Stimulated activated CD4-positive, alpha-beta T cell treated with anti-CD3 and anti-CD28 coated beads, Interleukin-1b, Interleukin-23, amount 100 ng/mL, for 24 hours (primary cell): Measurements from ENCODE around the gene SUMO4.

Experiments used
- DNase-seq, 4 experiments: peaks; one replicate each; pipeline ENCODE4 v3.0.0-alpha.2; 2020; ENCODE audit warnings: low read depth in 4 of 4, low spot score in 1 of 4

Gene SUMO4

DNA sequence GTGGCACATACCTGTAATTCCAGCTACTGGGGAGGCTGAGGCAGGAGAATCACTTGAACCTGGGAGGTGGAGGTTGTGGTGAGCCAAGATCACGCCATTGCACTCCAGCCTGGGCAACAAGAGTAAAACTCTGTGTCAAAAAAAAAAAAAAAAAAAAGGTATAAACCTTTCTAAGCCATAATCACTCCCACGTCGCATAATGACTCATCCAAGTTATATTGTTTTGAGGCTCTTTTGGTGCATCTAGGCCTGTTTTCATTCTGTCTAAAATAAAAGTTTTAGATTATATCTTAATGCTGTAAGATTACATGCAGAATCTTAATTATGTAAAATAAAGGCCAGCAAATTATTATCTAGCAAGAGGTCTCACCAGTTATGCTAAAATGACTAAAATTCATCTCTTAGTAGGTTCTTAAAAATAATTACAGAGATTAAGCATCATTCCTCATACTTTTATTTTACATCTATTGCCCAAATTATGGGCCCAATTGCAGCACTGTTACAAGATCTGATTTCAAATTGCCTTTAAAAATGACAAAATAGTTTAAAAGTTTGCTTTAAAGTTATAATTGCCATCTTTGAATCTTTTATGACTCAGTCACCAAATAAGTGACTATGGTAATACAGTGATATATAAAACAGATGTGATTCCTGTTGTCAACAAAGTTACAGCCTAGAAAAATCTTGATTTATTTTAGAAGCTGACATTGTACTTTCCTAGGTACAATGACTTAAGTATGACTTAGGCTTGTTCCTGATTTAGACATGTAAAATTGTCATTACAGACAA, 10.4 kb upstream of the SUMO4 start:
- DNase-seq: no peak

DNA sequence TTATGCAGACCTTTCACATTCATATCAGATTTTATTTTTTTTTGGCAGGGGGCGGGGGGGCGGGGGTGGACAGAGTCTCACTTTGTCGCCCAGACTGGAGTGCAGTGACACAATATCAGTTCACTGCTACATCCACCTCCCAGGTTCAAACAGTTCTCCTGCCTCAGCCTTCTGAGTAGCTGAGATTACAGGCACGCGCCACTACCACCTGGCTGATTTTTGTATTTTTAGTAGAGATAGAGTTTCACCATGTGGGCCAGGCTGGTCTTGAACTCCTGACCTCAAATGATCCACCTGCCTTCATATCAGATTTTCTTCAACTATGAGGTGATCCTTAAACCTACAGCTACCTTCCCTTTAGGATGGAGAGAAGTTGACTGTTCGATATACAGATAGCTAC, 8.0 kb upstream of the SUMO4 start:
- DNase-seq: no peak

DNA sequence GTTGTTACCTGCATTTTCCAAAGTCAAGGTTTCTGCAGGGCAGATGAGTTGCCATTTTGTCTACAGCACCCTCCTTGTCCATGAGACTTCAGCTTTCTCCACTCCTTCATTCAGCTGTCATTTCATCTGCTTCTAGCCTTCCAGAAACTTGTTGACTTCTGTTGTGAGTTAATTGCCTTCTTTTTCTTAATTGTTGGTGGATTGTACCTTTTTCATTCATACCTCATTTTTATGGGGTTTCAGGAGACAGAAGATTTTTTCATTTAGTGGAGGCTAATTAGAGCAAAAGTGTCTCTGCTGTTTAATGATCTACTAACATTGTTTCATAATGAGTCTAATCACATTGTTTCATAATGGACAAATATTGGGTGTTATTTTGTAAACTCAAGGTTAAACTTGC, 7.5 kb upstream of the SUMO4 start:
- DNase-seq: no peak

DNA sequence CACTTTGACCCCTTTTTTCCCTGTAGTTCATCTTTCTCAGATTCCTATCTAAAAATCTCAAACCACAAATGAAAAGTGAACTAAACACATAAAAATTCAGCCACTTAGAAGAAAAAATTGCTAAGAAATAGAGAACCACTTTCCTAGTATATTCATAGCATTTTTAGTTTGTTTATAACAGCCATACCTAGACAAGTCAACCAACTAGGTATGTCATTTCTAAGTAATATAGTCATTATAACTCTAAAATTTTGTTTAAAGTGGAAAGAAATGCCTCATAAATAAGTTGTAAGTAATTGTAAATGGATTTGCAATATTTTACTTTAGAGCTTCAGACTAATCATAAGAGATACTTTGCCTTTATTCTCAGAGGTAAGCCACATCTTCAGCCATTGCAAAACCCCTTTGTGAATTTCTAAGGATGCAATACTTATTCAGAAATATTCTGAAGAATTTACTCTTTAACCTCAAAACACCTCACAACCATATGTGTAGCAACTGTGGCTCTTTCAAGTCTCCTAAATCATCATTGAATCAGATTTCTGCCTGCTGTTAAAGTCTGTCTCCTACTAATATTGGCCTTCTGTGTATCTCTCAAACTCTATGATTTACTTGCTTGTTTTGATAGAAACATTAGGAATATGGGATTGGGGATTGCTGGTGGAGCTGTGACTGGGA, 6.9 kb upstream of the SUMO4 start:
- no peak for DNase-seq

DNA sequence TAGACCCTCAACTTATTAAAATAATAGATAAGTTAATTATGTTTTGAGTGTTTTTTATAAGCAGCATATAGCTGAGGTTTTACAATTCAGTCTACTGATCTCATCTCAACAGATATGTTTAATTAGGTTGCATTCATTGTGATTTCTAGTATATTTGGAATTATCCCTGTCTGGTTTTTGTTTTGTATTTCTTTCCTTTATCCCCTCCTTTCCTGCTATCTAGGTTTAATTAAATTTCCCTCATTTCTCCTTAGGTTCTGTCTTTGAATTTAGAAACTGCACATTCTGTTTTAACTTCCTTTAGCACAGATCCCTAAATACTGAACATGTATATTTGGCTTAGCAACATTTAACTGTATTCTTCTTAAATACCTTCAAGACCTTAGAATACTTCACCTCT, 4.9 kb upstream of the SUMO4 start:
- DNase-seq: no peak

DNA sequence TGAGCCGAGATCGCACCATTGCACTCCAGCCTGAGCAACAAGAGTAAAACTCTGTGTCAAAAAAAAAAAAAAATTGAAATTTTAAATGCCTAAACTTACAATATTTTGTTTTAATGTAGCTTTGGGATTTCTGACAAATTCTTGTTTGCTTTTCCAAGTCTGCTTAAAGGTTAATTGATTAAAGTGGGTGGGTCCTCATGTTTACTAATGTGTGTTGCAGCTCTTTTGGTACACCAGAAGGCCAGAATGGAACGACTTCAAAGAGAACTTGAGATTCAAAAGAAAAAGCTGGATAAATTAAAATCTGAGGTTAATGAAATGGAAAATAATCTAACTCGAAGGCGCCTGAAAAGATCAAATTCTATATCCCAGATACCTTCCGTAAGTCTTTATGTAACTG, 2.7 kb upstream of the SUMO4 start:
- no peak for DNase-seq

DNA sequence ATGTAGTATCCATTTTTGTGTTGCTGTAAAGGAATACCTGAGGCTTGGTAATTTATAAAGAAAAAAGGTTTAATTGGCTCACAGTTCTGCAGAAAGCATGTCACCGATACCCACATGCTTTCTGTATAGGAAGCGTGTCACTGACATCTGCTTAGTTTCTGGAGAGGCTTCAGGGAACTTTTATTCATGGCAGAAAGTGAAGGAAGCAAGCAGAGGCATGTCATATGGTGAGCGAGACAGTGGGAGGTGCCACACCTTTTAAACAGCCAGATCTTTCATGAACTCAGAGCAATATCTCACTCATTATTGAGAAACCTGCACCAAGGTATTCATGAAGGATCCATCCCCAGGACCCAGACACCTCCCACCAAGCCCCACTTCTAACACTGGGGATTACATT, 3.5 kb downstream of the SUMO4 start:
- no peak for DNase-seq

DNA sequence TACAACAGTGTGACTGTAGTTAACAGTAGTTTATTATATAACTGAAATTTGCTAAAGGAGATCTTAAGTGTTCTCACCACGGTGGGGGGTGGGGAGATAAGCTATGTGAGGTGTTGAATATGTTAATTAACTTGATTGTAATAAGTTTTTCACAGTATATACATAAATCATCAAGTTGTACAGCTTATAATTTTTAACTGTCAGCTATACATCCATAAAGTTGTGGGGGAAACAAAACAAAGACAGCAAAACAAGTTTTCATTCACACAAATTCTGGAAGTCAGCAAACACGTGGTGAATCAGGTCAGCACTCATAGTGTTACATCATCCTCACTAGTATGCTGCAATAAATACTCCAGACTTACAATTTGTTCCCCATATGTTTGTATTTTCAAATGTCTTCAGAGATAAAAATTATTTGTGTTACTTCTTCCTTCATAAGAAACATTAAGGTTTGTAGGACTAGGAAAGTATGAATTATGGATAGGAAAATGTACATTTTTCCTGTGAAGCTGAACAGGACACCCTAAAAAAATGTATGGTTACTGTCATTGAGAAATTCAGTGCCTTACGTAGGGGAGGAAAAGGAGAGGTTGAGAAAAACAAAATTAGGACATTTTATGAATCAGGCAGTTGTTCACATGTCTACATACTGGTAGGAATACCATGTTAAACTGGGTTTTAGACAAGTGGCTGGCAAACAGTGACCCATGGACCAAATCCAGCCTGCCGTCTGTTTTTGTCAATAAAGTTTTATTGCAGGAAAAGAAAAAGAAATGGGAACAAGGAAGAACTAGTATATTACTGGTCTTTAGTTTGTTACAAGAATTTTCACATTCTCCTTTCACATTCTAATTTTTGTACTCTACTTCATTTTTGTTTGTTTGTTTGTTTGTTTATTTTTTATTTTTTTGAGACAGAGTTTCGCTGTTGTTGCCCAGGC, 6.0 kb downstream of the SUMO4 start:
- no peak for DNase-seq

DNA sequence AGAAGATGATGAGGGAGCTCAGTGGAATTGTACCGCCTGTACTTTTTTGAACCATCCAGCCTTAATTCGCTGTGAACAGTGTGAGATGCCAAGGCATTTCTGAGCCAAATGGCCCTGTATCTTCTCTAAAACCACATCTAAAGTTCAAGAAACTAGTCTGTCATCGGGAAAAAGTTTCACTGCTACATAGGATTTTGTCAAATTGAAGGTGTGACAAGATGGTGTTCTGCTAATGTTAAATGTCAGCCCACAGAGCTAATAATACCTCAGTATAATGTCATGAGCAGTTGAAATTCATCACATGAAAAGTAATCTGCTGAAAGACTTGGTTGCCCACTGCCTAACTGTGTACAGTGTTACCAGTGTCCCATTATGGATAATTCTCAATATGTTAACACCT, 9.6 kb downstream of the SUMO4 start:
- no peak for DNase-seq

DNA sequence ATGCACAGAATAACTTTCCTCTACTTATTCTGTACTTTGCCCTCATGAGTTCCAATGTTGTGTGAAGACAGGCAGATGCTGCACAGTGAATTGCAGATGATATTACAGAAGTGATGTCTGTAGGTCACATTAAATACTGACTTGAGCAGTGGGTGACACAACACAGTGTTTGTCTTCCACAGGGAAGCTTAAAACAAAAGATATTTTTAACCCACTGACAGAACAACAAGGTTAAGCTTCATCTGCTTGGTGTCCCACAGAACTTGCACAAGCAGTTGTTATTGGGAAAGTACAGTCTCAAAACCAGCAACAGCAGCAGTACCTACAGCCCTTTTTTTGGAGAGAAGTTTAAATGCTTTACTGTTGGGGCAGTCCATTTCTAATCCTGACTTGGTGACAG, 10.5 kb downstream of the SUMO4 start:
- no peak for DNase-seq

DNA sequence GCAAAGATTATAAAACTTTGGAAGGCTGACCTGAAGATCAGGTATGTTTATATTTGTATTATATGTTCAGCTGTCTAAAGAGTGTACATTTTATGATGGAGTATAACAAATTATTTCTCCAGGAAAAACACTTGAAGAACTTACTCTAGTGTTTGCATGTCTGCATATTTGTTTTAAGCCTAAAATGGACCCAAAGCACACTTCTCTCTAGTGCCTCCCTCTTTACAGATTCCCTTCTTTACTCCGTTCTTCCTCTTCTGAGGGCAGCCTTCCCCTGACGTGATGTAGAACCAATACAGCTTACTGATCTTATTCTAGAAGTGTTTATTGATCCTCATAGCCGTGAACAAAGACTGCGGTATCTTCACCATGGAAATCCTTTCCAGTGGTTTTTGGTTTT, 13.9 kb downstream of the SUMO4 start:
- no peak for DNase-seq

DNA sequence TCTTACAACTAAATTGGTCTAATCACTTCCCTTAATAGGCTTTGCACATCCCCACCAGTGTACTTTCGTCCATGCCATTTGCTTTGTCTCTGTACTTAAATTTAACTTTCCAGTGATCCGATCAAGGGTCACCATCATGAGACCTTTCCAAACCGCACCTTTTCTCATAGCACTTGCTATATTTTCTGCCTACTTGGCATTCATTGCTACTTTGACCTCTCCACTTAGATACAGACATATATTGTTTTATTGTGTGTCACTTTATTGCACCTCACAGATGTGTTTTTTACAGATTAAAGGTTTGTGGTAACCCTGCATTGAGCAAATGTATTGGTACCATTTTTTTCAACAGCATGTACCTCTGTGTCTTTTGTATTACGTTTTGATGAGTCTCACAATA, 14.8 kb downstream of the SUMO4 start:
- DNase-seq: no peak

DNA sequence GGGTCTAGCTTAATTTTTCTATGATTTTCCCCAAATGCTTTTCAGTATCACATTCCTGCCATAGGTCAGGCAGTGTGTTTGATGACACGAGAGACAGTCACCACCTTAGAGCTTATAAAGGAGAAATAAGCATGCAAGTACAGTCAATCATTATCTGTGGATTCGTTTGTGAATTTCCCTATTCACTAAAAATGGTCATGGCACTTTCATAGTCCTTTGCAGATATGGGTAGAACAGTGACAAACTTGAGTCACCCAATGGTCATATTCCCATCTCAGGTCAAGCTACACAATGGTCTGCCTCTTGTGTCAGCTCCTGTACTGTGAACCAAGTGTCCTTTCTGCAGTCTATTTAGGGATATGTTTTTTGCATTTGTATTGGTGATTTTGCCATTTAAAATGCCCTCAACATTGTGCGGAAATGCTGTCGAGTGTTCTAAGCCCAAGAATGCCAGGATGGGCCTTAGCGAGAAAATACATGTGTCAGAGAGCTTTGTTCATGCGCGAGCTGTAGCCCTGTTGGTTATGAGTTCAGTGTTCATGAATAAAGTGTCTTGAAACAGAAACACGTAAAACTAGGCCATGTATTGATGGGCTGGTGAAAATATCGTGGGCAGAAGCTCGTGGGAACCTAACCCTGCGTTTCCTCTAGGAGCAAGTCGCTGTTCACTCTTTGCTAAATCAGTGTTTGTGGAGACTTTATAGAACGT, 19.8 kb downstream of the SUMO4 start:
- no peak for DNase-seq

DNA sequence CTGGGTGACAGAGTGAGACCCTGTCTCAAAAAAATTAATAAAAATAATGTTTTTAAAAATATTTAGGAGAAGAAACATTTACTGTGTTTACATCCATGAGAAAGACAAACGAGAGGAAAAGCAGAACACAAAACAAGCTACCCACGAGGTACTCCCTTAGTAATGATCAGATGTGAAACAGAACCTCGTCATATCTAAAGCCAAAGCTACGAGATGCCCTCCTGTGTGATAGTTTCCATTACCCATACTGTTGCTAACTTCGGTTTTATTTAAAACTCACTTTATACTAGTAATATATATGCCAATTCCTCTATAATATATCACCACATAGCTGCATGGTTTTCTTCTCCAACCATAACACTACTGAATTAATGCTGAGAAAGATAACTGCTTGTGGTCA, 21.1 kb downstream of the SUMO4 start:
- DNase-seq: no peak

DNA sequence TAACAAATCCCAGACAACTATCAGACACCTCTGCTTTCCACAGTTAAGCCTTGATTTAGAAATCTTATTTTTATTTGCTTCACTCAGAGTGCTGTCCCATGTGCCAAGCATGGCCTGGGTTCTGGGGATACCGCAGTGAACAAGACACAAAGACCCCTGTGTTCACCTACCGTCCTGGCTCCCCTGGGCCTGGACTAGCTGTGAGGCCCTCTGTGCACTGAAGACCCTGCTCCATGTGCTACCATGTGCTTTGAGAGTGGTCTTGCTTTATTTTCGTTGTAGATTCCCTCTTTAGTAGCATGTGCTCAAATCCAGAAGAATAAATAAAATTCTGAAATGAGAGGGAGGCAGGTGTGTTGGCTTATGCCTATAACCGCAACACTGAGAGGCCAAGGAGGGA, 22.5 kb downstream of the SUMO4 start:
- no peak for DNase-seq

DNA sequence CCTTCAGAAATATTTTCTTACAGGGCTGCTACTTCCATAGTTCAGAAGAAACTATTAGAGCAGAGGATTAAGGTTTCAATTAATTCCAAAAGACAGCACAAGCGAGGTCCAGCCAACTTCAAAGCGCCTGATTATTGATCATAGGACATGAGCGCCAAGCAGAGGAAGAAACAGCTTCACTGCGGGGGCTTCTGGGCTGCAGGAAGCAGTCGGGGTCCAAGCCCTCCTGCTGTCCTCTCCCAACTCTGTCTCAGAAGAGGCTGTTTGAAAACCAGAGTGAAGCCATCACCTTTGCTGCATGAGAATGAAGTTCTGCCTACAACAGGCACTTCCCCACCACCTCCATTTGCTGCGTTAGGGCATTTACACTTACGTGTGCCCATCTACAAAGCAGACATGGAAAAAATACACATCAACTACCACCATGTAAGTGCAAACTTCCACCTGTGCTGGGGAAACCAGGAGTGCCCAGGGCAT, 23.9 kb downstream of the SUMO4 start:
- DNase-seq: no peak

DNA sequence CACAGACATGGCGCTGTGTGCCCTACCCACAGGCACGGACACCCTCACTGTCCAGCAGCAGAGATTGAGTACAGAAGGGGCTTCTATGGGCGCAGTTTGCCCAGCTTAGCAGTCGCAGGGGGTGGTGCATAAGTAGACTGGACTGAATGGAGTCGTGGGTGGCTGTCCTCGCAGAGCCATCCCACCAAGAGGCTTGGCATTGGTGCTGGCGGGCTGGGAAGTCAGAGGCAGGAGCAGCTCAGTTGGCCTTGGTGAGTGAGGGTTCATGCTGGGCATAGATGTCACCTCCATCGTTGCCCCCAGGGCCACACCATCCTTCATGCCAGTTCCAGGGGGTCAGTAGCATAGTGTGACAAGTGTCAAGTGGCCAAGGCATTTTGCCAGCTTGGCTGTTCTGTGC, 25.2 kb downstream of the SUMO4 start:
- no peak for DNase-seq

DNA sequence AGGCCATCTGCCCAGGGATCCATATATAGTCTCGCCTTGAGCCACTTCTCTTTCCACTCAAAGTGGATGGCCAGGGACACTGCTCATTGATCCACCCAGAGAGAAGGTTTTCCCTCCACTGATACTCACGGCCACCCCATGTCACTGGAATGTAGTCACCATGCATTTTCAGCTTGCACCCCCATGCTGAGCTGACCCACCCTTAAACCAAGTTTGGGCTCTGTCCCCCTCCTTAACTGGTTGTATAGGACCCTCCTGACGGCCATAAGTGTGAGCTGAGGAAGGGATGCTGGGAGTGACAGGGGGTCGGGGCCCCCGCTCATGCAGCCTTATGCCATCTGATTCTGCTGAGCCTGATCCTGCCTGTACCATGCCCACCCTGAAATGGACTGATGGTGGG, 25.7 kb downstream of the SUMO4 start:
- no peak for DNase-seq

DNA sequence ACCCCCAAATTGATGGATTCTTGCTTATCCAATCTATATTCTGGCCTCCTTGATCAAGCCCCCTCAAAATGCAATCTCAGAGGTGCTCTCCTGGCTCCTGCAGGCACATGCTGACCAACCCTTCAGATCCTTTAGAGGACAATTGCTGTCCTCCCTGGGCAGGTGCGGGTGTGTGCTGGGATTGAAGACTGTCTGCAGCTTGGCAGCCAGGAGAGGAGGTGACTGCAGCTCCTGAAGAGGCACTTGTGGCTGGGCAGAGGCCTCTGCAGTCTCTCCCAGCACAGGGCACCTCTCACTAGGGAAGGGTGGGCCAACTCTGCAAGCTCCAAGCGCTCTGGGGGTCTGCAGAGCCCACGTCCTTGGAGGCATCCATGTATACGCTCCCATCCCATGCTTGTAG, 28.5 kb downstream of the SUMO4 start:
- DNase-seq: no peak

DNA sequence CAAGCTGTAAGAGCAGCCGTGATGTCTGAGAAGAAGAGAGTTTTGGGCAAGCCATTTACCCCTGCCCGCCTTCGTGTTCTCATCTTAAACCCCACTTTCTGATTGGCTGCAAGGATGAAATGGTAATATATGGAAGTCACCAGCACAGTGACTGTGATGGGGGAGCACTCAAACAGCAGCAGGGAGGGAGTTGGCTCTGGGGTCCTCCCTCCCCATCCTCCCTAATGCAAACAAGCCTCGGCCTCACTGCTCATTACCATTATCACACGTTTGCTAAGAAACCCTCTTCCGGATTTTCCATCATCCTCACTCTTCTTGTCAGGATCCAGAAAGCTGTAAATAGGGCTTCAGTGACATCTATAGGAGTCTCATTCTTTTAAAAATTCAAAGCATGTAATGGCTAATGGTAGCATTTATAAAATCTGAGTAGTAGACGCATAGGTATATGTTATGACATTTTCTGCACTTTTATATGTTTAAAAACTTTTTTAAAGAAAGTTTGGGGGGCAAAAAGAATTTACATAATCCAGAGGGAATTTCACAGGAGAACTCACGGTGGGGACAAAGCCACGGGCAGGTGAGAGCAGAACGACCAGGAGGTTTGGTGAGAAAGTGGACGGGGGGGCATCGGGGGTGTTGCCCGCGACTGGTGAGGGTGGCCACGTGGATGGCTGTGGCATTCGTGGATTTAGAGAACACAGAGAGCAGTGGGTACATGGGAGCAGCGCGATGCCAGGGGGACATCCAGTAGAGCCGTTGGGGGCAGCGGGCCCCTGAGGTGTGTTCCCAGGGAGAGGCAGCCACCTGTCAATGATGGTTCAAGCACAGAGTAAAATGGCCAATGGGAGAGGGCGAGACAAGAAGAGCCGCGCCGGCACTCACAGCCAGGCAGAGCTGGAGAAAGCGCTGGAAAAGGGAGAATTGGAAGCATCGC, 29.6 kb downstream of the SUMO4 start:
- no peak for DNase-seq
